Measurements from ENCODE around the gene TSPAN18.

TSPAN18 gene

GRCh38 chr11:44736791-44737190 lies 10.0 kb downstream of the TSPAN18 start:
- no peak for DNase-seq
- H3K27ac ChIP-seq (ENCODE audit: low read length), result no peak overlapping the region
- H3K9me2 ChIP-seq (replicated peaks; ENCODE audit: insufficient read depth, low read length), result no peaks in the 10 kb centered on the region
- no peaks in the 10 kb centered on the region for H3K4me1 ChIP-seq (ENCODE audit: low read length)
- no peaks in the 10 kb centered on the region for H4K20me1 ChIP-seq (ENCODE audit: insufficient read depth, low read length)
- H3K9me3 ChIP-seq (replicated peaks; ENCODE audit: insufficient read depth, low read length), result no peaks in the 10 kb centered on the region
- no peaks in the 10 kb centered on the region for H3K36me3 ChIP-seq (replicated peaks; ENCODE audit: insufficient read depth, low read length)
- H3K9ac ChIP-seq (ENCODE audit: low read length), result no peak overlapping the region
- no peak overlapping the region for H3K4me2 ChIP-seq (ENCODE audit: low read depth, low read length)
- no peak overlapping the region for H2AFZ ChIP-seq (ENCODE audit: low read length)
- no peak overlapping the region for H3K4me3 ChIP-seq (ENCODE audit: low read length)
- no peaks in the 10 kb centered on the region for H3K79me2 ChIP-seq (ENCODE audit: low read length)
- H3K27me3 ChIP-seq (replicated peaks; ENCODE audit: insufficient read depth, low read length), result peaks cover 5% of the 10 kb centered on the region; the same call in 1 of the 2 replicates
- TF ChIP-seq EZH2 (optimal IDR thresholded peaks at IDR 0.05; ENCODE audit: low read depth, low read length) (no peak), EZH2phosphoT487 (IDR thresholded peaks at IDR 0.05; ENCODE audit: low read length) (no peak), CTCF (IDR thresholded peaks at IDR 0.05; ENCODE audit: low read length) (no peak)
- H3F3A ChIP-seq (ENCODE audit: insufficient read depth, low read length), result no peaks in the 10 kb centered on the region

GRCh38 chr11:44737245-44738085 lies 10.7 kb downstream of the TSPAN18 start:
- no peaks in the 10 kb centered on the region for H3K36me3 ChIP-seq (replicated peaks; ENCODE audit: insufficient read depth, low read length)
- DNase-seq, result no peak
- no peaks in the 10 kb centered on the region for H3K79me2 ChIP-seq (ENCODE audit: low read length)
- no peak overlapping the region for H3K4me2 ChIP-seq (ENCODE audit: low read depth, low read length)
- H3K9ac ChIP-seq (ENCODE audit: low read length), result no peak overlapping the region
- no peaks in the 10 kb centered on the region for H3F3A ChIP-seq (ENCODE audit: insufficient read depth, low read length)
- no peak overlapping the region for H3K4me3 ChIP-seq (ENCODE audit: low read length)
- H3K27me3 ChIP-seq (replicated peaks; ENCODE audit: insufficient read depth, low read length), result peaks cover 5% of the 10 kb centered on the region; the same call in 1 of the 2 replicates
- H3K9me3 ChIP-seq (replicated peaks; ENCODE audit: insufficient read depth, low read length), result no peaks in the 10 kb centered on the region
- H3K4me1 ChIP-seq (ENCODE audit: low read length), result no peaks in the 10 kb centered on the region
- no peak overlapping the region for H2AFZ ChIP-seq (ENCODE audit: low read length)
- no peak overlapping the region for H3K27ac ChIP-seq (ENCODE audit: low read length)
- no peaks in the 10 kb centered on the region for H3K9me2 ChIP-seq (replicated peaks; ENCODE audit: insufficient read depth, low read length)
- TF ChIP-seq CTCF (IDR thresholded peaks at IDR 0.05; ENCODE audit: low read length) (no peak), EZH2phosphoT487 (IDR thresholded peaks at IDR 0.05; ENCODE audit: low read length) (no peak), EZH2 (optimal IDR thresholded peaks at IDR 0.05; ENCODE audit: low read depth, low read length) (no peak)
- H4K20me1 ChIP-seq (ENCODE audit: insufficient read depth, low read length), result no peaks in the 10 kb centered on the region

GRCh38 chr11:44738791-44739190 lies 12.0 kb downstream of the TSPAN18 start:
- H3K9me2 ChIP-seq (replicated peaks; ENCODE audit: insufficient read depth, low read length), result no peaks in the 10 kb centered on the region
- H3K36me3 ChIP-seq (replicated peaks; ENCODE audit: insufficient read depth, low read length), result no peaks in the 10 kb centered on the region
- H4K20me1 ChIP-seq (ENCODE audit: insufficient read depth, low read length), result no peaks in the 10 kb centered on the region
- no peak overlapping the region for H3K9ac ChIP-seq (ENCODE audit: low read length)
- no peaks in the 10 kb centered on the region for H3K9me3 ChIP-seq (replicated peaks; ENCODE audit: insufficient read depth, low read length)
- H2AFZ ChIP-seq (ENCODE audit: low read length), result no peak overlapping the region
- H3K4me3 ChIP-seq (ENCODE audit: low read length), result no peak overlapping the region
- no peak overlapping the region for H3K27ac ChIP-seq (ENCODE audit: low read length)
- no peak for DNase-seq
- H3K79me2 ChIP-seq (ENCODE audit: low read length), result no peaks in the 10 kb centered on the region
- H3K4me2 ChIP-seq (ENCODE audit: low read depth, low read length), result no peak overlapping the region
- no peaks in the 10 kb centered on the region for H3F3A ChIP-seq (ENCODE audit: insufficient read depth, low read length)
- H3K4me1 ChIP-seq (ENCODE audit: low read length), result no peaks in the 10 kb centered on the region
- TF ChIP-seq EZH2 (optimal IDR thresholded peaks at IDR 0.05; ENCODE audit: low read depth, low read length) (no peak), EZH2phosphoT487 (IDR thresholded peaks at IDR 0.05; ENCODE audit: low read length) (no peak), CTCF (IDR thresholded peaks at IDR 0.05; ENCODE audit: low read length) (no peak)
- peaks cover 5% of the 10 kb centered on the region; the same call in 1 of the 2 replicates for H3K27me3 ChIP-seq (replicated peaks; ENCODE audit: insufficient read depth, low read length)
